ENCODE data around the gene TEAD1. TPM values are rescaled to one million over a fixed set of nuclear protein-coding genes. Genes with fewer than 3 reads are reported as not detected.

Gene TEAD1
- polyA plus RNA-seq, 2 of the 4 experiments (the other 2 are of a cell fraction) = 111 to 112 TPM

DNA sequence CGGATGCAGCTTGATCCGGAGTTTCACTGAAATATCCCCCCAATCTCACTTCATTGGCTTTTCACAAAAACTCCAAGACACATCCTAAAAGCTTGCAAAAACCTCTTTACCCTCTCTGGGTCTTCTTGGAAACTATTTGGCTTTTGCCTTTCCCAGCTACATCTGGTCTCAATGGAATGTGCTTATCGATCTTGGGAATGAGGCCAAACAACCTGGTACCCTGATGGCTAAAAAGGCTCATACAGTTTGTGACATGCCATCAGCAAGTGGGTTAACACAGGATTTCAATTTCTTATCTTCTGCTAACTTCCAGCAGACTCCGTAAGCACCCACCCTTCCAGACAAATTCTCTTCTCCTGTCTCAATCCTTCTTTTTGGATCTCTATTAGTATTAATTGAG lies 45.9 kb upstream of the TEAD1 start:
- CTCF ChIA-PET = interaction anchor here (1.5 kb wide), 1 partner anchor 259 kb away, joined by 3 read pairs; no protein-coding TSS in a partner anchor
- H3K4me2 ChIP-seq = no peak overlapping the region
- no peaks in the 10 kb centered on the region for H3K4me1 ChIP-seq
- FAIRE-seq (no peak), ATAC-seq (no peak), DNase-seq (ENCODE audit: low read depth in 1 of 2, low spot score in 1 of 2) (no peak)
- 81% methylated on average over 4 of the region's 4 CpGs for WGBS (ENCODE audit: missing lambda C conversion rate)
- TF ChIP-seq ATOH8 (CRISPR knock-in tag; IDR thresholded peaks at IDR 0.05; ENCODE audit: low read depth) = no peak
- no peak for TF ChIP-seq ZC3H11A (IDR thresholded peaks at IDR 0.05)
- no peak for TF ChIP-seq CBX8 (IDR thresholded peaks at IDR 0.05)
- TF ChIP-seq, protein P1, sequence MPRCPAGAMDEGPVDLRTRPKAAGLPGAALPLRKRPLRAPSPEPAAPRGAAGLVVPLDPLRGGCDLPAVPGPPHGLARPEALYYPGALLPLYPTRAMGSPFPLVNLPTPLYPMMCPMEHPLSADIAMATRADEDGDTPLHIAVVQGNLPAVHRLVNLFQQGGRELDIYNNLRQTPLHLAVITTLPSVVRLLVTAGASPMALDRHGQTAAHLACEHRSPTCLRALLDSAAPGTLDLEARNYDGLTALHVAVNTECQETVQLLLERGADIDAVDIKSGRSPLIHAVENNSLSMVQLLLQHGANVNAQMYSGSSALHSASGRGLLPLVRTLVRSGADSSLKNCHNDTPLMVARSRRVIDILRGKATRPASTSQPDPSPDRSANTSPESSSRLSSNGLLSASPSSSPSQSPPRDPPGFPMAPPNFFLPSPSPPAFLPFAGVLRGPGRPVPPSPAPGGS (IDR thresholded peaks at IDR 0.05) = no peak
- TF ChIP-seq, protein P2, sequence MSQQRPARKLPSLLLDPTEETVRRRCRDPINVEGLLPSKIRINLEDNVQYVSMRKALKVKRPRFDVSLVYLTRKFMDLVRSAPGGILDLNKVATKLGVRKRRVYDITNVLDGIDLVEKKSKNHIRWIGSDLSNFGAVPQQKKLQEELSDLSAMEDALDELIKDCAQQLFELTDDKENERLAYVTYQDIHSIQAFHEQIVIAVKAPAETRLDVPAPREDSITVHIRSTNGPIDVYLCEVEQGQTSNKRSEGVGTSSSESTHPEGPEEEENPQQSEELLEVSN (IDR thresholded peaks at IDR 0.05; ENCODE audit: borderline replicate concordance, low read depth) = no peak
- no peak for TF ChIP-seq POLR2AphosphoS2 (conservative IDR thresholded peaks at IDR 0.05; ENCODE audit: low read length)
- no peak for TF ChIP-seq MAZ (IDR thresholded peaks at IDR 0.05; ENCODE audit: borderline replicate concordance, low read depth, low read length)
- TF ChIP-seq RAD21 (conservative IDR thresholded peaks at IDR 0.05 in 1 of 2, IDR thresholded peaks at IDR 0.05 in 1 of 2) = no peak
- no peak overlapping the region for H3K4me3 ChIP-seq
- POLR2A ChIA-PET = no interaction called here
- H3K9me3 ChIP-seq = peaks cover 23% of the 10 kb centered on the region
- no peak overlapping the region for H3K27ac ChIP-seq

DNA sequence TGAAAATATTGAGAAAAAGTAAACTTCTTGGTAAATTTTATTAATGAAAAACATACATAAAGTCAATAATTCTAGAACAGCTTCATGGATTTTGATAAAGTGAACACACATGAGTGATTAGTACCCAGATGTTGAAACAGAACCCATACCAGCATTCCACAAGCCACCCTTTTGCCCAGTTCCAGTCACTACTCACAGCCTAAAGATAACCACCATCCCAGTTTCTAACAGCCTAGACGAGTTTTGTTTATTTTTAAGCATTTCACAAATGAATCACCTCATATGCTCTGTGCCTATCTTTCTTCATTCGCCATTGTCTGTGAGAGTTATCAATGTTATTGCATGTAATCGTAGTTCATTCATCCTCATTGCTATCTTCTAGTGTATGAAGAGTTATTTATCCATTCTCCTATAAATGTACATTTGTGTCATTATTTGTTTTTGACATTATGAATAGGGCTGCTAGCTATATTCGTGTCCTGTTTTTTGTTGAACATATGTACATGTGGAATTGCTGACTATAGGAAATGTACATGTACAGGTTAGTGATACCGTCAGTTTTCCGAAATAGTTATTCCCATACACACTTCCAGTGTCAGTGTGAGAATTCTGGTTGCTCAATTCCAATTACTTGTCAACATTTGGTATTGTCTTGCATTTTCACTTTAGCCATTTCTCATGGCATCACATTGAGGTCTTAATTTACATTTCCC lies 44.5 kb upstream of the TEAD1 start:
- no peak for FAIRE-seq
- H3K4me3 ChIP-seq = no peak overlapping the region

DNA sequence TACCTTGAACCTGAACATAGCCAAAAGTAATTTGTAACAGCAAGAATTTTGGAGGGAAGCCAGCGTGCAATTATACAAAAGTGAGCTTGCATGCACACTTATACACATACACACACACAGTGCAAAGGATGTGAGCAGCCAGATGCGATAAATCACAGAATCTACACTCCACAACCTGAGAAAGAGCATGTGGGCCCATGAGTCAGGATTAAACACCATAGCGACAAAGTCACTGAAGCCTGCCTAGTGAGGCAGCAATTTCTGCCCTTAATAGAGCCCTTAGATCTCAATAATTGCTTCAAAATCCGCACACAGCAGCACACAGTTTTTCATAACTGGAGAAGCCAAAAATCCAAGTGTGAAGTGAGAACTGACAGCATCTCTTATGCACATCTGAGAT lies 42.6 kb upstream of the TEAD1 start:
- WGBS (ENCODE audit: missing lambda C conversion rate) = 72% methylated on average over 4 of the region's 4 CpGs

More for the DNA sequence above, 44.5 kb upstream of the TEAD1 start:
- no peaks in the 10 kb centered on the region for H3K4me1 ChIP-seq
- H3K9me3 ChIP-seq = peaks cover 8% of the 10 kb centered on the region
- WGBS (ENCODE audit: missing lambda C conversion rate) = 56% methylated on average over 6 of the region's 6 CpGs
- ChIA-PET CTCF (interaction anchor here (0.9 kb wide), 1 partner anchor 12 kb away, joined by 3 read pairs; no protein-coding TSS in a partner anchor), POLR2A (no interaction called here)
- DNase-seq (ENCODE audit: low read depth in 1 of 2, low spot score in 1 of 2) = no peak
- ATAC-seq = no peak; a peak in 1 of 6 replicates
- no peak for TF ChIP-seq TFCP2L1 (CRISPR knock-in tag; IDR thresholded peaks at IDR 0.05)
- TF ChIP-seq HEYL (CRISPR knock-in tag; IDR thresholded peaks at IDR 0.05) = no peak
- TF ChIP-seq RFX5 (IDR thresholded peaks at IDR 0.05) = no peak
- no peak for TF ChIP-seq ESRRA (IDR thresholded peaks at IDR 0.05; ENCODE audit: borderline replicate concordance, low read length)
- TF ChIP-seq SMC3 (IDR thresholded peaks at IDR 0.05) = no peak
- TF ChIP-seq MAFK (IDR thresholded peaks at IDR 0.05; ENCODE audit: partially characterized antibody) = peak; percentile 75
- no peak for TF ChIP-seq ZC3H11A (IDR thresholded peaks at IDR 0.05)
- TF ChIP-seq ZFP36 (IDR thresholded peaks at IDR 0.05; ENCODE audit: borderline replicate concordance, partially characterized antibody) = peak; percentile 25
- TF ChIP-seq USF2 (IDR thresholded peaks at IDR 0.05) = no peak
- no peak for TF ChIP-seq MYC (IDR thresholded peaks at IDR 0.05; ENCODE audit: borderline replicate concordance, low read length)
- TF ChIP-seq JUN (IDR thresholded peaks at IDR 0.05) = no peak
- TF ChIP-seq, protein P3, sequence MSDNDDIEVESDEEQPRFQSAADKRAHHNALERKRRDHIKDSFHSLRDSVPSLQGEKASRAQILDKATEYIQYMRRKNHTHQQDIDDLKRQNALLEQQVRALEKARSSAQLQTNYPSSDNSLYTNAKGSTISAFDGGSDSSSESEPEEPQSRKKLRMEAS (IDR thresholded peaks at IDR 0.05) = no peak
- no peak for TF ChIP-seq ZNF302 (CRISPR knock-in tag; IDR thresholded peaks at IDR 0.05)
- no peak for TF ChIP-seq HOXB13 (CRISPR knock-in tag; IDR thresholded peaks at IDR 0.05; ENCODE audit: low read depth)
- no peak overlapping the region for H3K4me2 ChIP-seq
- H3K27ac ChIP-seq = no peak overlapping the region

More for the DNA sequence above, 42.6 kb upstream of the TEAD1 start:
- H3K27ac ChIP-seq = no peak overlapping the region
- ChIA-PET POLR2A (no interaction called here), CTCF (no interaction called here)
- ATAC-seq = no peak
- no peak overlapping the region for H3K4me2 ChIP-seq
- no peak for DNase-seq (ENCODE audit: low read depth in 1 of 2, low spot score in 1 of 2)
- no peaks in the 10 kb centered on the region for H3K4me1 ChIP-seq
- H3K9me3 ChIP-seq = no peaks in the 10 kb centered on the region
- TF ChIP-seq ZFP36 (IDR thresholded peaks at IDR 0.05; ENCODE audit: borderline replicate concordance, partially characterized antibody) (no peak), MAFK (IDR thresholded peaks at IDR 0.05; ENCODE audit: partially characterized antibody) (no peak), HOXB5 (CRISPR knock-in tag; IDR thresholded peaks at IDR 0.05) (no peak)
- TF ChIP-seq, protein P4, sequence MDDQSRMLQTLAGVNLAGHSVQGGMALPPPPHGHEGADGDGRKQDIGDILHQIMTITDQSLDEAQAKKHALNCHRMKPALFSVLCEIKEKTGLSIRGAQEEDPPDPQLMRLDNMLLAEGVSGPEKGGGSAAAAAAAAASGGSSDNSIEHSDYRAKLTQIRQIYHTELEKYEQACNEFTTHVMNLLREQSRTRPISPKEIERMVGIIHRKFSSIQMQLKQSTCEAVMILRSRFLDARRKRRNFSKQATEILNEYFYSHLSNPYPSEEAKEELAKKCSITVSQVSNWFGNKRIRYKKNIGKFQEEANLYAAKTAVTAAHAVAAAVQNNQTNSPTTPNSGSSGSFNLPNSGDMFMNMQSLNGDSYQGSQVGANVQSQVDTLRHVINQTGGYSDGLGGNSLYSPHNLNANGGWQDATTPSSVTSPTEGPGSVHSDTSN (IDR thresholded peaks at IDR 0.05) = no peak
- no peak overlapping the region for H3K4me3 ChIP-seq
- no peak for FAIRE-seq

Measured in A549 (cell line).